HFF-Myc (cell line): ENCODE measurements around the gene HTR5A.

ENCODE experiments used
- DNase-seq: peaks from one replicate; pipeline ENCODE4 v3.0.0-alpha.2; 2011; ENCODE audit warnings: low read depth; ENCODE audit errors: extremely low read depth
- H3K4me3 ChIP-seq: replicated peaks from 2 replicates; pipeline ENCODE4 v1.5.1; 2011; ENCODE audit warnings: low read depth, mild to moderate bottlenecking, control low read depth, low read length
- TF ChIP-seq, protein P1 (sequence below): IDR thresholded peaks from 2 replicates; pipeline ENCODE4 v1.5.1; 2012; ENCODE audit warnings: mild to moderate bottlenecking, low read depth, low read length, control low read depth; ENCODE audit errors: missing control alignments

The HTR5A gene

DNA sequence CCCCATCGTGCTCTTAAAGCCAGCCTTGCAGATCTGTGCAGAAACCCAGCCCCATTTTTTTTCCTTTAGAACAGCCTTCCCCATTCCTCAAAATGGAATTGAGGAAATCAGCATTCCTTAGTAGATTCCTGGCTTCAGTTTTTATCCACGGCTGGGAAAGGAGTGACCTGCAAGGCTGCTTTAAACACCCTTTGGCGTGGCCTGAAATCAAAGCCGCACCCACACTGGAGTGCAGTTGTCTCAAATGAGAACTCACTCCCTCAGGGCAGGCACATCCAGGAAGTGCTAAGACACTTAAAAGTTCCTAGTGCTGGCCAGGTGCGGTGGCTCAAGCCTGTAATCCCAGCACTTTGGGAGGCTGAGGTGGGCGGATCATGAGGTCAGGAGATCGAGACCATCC, 34.8 kb downstream of the HTR5A start:
- TF ChIP-seq, protein P1, sequence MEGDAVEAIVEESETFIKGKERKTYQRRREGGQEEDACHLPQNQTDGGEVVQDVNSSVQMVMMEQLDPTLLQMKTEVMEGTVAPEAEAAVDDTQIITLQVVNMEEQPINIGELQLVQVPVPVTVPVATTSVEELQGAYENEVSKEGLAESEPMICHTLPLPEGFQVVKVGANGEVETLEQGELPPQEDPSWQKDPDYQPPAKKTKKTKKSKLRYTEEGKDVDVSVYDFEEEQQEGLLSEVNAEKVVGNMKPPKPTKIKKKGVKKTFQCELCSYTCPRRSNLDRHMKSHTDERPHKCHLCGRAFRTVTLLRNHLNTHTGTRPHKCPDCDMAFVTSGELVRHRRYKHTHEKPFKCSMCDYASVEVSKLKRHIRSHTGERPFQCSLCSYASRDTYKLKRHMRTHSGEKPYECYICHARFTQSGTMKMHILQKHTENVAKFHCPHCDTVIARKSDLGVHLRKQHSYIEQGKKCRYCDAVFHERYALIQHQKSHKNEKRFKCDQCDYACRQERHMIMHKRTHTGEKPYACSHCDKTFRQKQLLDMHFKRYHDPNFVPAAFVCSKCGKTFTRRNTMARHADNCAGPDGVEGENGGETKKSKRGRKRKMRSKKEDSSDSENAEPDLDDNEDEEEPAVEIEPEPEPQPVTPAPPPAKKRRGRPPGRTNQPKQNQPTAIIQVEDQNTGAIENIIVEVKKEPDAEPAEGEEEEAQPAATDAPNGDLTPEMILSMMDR: no peak
- no peak for DNase-seq
- no peak overlapping the region for H3K4me3 ChIP-seq

- TF ChIP-seq, protein P1: no peak
- no peak for DNase-seq
- no peak overlapping the region for H3K4me3 ChIP-seq
Observed at GRCh38 chr7:155106356-155106755, 36.2 kb downstream of the HTR5A start.

DNA sequence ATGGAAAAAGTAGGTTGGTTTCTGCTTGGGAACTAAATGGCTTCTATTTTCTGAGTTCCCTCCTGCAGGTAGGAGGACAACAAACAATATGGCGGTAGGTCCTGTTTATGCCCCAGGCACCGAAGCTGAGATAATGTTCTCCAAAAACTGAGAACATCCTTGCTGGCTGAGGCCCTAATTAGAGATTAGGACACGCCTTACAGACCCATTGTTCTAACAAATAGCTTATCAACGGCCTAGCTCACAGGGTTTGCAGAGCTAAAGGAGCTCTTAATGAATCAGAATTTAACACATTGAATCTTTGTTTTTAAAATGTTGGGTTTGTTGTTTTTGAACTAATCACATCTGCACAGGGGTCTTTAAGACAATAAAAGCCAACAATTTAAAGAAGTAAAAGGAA, 37.0 kb downstream of the HTR5A start:
- TF ChIP-seq, protein P1: no peak
- H3K4me3 ChIP-seq: no peak overlapping the region
- no peak for DNase-seq

- no peak for DNase-seq
- no peak overlapping the region for H3K4me3 ChIP-seq
- TF ChIP-seq, protein P1: no peak
Observed at GRCh38 chr7:155108144-155108901, 38.2 kb downstream of the HTR5A start.

- H3K4me3 ChIP-seq: no peak overlapping the region
- no peak for DNase-seq
- TF ChIP-seq, protein P1: no peak
Observed at GRCh38 chr7:155109121-155109520, 39.0 kb downstream of the HTR5A start.

GRCh38 chr7:155115288-155115687, 45.2 kb downstream of the HTR5A start:
- TF ChIP-seq, protein P1: no peak
- no peak overlapping the region for H3K4me3 ChIP-seq
- DNase-seq: no peak
